ENCODE results near the gene AOC2.
"Not testable (repeated sequence)": the region's sequence is repeated elsewhere in the genome, so short reads cannot be mapped to it uniquely, and the experiment has no call there.

AOC2 gene

GRCh38 chr17:42855048-42855596, 10.7 kb downstream of the AOC2 start:
- DNase-seq = no peak

GRCh38 chr17:42856093-42856492, 11.7 kb downstream of the AOC2 start:
- not testable (repeated sequence) for DNase-seq

- DNase-seq = not testable (repeated sequence)
Measured at GRCh38 chr17:42856516-42856915, 12.1 kb downstream of the AOC2 start.

GRCh38 chr17:42857389-42857788, 13.0 kb downstream of the AOC2 start:
- no peak for DNase-seq

GRCh38 chr17:42865638-42866094, 21.3 kb downstream of the AOC2 start:
- no peak for DNase-seq

- no peak for DNase-seq
Measured at GRCh38 chr17:42866216-42866615, 21.8 kb downstream of the AOC2 start.

GRCh38 chr17:42866631-42867575, 22.5 kb downstream of the AOC2 start:
- DNase-seq = no peak

GRCh38 chr17:42867694-42868261, 23.4 kb downstream of the AOC2 start:
- not testable (repeated sequence) for DNase-seq

- DNase-seq = no peak
Measured at GRCh38 chr17:42868338-42868737, 24.0 kb downstream of the AOC2 start.

GRCh38 chr17:42871647-42872046, 27.3 kb downstream of the AOC2 start:
- no peak for DNase-seq

GRCh38 chr17:42872251-42872965, 28.0 kb downstream of the AOC2 start:
- no peak for DNase-seq

- DNase-seq = no peak
Measured at GRCh38 chr17:42873315-42873714, 28.9 kb downstream of the AOC2 start.

- DNase-seq = not testable (repeated sequence)
Measured at GRCh38 chr17:42873932-42874695, 29.7 kb downstream of the AOC2 start.

- DNase-seq = no peak
Measured at GRCh38 chr17:42877037-42877436, 32.7 kb downstream of the AOC2 start.

- DNase-seq = no peak
Measured at GRCh38 chr17:42878123-42878880, 33.9 kb downstream of the AOC2 start.

- DNase-seq = no peak
Measured at GRCh38 chr17:42878924-42879595, 34.7 kb downstream of the AOC2 start.

- no peak for DNase-seq
Measured at GRCh38 chr17:42879596-42879985, 35.2 kb downstream of the AOC2 start.

- DNase-seq = no peak
Measured at GRCh38 chr17:42880776-42881310, 36.5 kb downstream of the AOC2 start.

GRCh38 chr17:42881706-42882105, 37.3 kb downstream of the AOC2 start:
- not testable (repeated sequence) for DNase-seq

- no peak for DNase-seq
Measured at GRCh38 chr17:42882166-42882565, 37.8 kb downstream of the AOC2 start.
